ENCODE data around the gene FLII. TPM values are rescaled to one million over a fixed set of nuclear protein-coding genes. Genes with fewer than 3 reads are reported as not detected.

The FLII gene
- polyA plus RNA-seq, 1 of the 3 experiments (the other 2 are of a cell fraction), result 244 TPM

DNA sequence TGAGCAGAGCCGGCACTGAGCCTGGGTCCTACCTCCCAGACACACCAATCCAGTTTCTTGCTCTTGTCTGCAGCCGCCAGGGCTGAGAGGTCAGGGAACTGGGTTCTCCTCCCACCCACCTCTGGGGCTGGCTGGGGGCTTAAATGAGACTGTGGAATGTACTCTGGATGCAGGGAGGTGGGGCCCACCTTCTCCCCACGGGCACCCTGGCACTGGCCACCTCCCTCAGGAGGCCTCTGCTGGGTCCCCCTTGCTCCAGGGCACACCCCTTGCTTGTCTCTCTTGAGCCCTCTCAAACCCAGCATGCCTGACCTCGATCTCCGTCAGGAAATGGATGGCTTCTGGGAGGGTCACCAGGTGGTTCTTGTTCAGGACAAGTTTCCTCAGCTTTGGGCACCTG lies 6.4 kb downstream of the FLII start:
- Histone ChIP-seq H3K79me2 (ENCODE audit: insufficient read depth) (peaks cover 23% of the 10 kb centered on the region), H3K4me3 (ENCODE audit: low read depth in 2 of 2, low read length in 1 of 2) (no peak overlapping the region), H3K9me2 (no peaks in the 10 kb centered on the region), H3K9me3 (no peaks in the 10 kb centered on the region), H4K20me1 (ENCODE audit: insufficient read depth) (peaks cover 36% of the 10 kb centered on the region), H2AFZ (ENCODE audit: low read depth) (no peak overlapping the region), H3K4me2 (no peak overlapping the region), H3K36me3 (replicated peaks in 1 of 2; ENCODE audit: control insufficient read depth in 1 of 2, insufficient read depth in 2 of 2, low read length in 1 of 2) (peaks cover 29 to 82% of the 10 kb centered on the region in 2 experiments), H3K4me1 (ENCODE audit: control insufficient read depth in 1 of 2, insufficient read depth in 2 of 2, low read depth in 1 of 2, low read length in 1 of 2) (peaks cover 0 to 7% of the 10 kb centered on the region in 2 experiments; a peak in 1 of 4 replicates), H3F3A (replicated peaks; ENCODE audit: insufficient read depth) (peaks cover 14% of the 10 kb centered on the region), H3K27me3 (ENCODE audit: insufficient read depth) (no peaks in the 10 kb centered on the region), H3K9ac (no peak overlapping the region), H3K27ac (ENCODE audit: low read depth in 2 of 2, low read length in 1 of 2) (no peak overlapping the region; a peak in 1 of 4 replicates)
- ChIA-PET POLR2A (no interaction called here), CTCF (no interaction called here)
- no peak for TF ChIP-seq RFX5 (IDR thresholded peaks at IDR 0.05; ENCODE audit: low read length)
- TF ChIP-seq, protein P1, sequence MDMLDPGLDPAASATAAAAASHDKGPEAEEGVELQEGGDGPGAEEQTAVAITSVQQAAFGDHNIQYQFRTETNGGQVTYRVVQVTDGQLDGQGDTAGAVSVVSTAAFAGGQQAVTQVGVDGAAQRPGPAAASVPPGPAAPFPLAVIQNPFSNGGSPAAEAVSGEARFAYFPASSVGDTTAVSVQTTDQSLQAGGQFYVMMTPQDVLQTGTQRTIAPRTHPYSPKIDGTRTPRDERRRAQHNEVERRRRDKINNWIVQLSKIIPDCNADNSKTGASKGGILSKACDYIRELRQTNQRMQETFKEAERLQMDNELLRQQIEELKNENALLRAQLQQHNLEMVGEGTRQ (IDR thresholded peaks at IDR 0.05; ENCODE audit: borderline replicate concordance, low read depth, low read length), result no peak
- no peak for TF ChIP-seq FOXJ3 (CRISPR knock-in tag; IDR thresholded peaks at IDR 0.05)
- TF ChIP-seq, protein P2, sequence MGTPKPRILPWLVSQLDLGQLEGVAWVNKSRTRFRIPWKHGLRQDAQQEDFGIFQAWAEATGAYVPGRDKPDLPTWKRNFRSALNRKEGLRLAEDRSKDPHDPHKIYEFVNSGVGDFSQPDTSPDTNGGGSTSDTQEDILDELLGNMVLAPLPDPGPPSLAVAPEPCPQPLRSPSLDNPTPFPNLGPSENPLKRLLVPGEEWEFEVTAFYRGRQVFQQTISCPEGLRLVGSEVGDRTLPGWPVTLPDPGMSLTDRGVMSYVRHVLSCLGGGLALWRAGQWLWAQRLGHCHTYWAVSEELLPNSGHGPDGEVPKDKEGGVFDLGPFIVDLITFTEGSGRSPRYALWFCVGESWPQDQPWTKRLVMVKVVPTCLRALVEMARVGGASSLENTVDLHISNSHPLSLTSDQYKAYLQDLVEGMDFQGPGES (IDR thresholded peaks at IDR 0.05; ENCODE audit: low read depth, low read length), result no peak
- no peak for TF ChIP-seq GATA2 (CRISPR knock-in tag; IDR thresholded peaks at IDR 0.05)
- no peak for TF ChIP-seq FOSL2 (IDR thresholded peaks at IDR 0.05; ENCODE audit: borderline replicate concordance, low read depth)
- TF ChIP-seq ELF1 (IDR thresholded peaks at IDR 0.05), result no peak
- no peak for TF ChIP-seq MXI1 (IDR thresholded peaks at IDR 0.05; ENCODE audit: low read depth, low read length)
- TF ChIP-seq TCF12 (IDR thresholded peaks at IDR 0.05), result no peak
- no peak for TF ChIP-seq NRF1 (IDR thresholded peaks at IDR 0.05; ENCODE audit: low read depth, low read length)
- TF ChIP-seq FOXM1 (IDR thresholded peaks at IDR 0.05; ENCODE audit: low read depth), result no peak
- TF ChIP-seq TAF1 (IDR thresholded peaks at IDR 0.05; ENCODE audit: borderline replicate concordance, low read depth, low read length), result no peak
- no peak for TF ChIP-seq JUND (IDR thresholded peaks at IDR 0.05)
- TF ChIP-seq EP300 (IDR thresholded peaks at IDR 0.05; ENCODE audit: borderline replicate concordance in 1 of 2, low read depth in 1 of 2, low read length in 1 of 2), result no peak
- TF ChIP-seq, protein P3, sequence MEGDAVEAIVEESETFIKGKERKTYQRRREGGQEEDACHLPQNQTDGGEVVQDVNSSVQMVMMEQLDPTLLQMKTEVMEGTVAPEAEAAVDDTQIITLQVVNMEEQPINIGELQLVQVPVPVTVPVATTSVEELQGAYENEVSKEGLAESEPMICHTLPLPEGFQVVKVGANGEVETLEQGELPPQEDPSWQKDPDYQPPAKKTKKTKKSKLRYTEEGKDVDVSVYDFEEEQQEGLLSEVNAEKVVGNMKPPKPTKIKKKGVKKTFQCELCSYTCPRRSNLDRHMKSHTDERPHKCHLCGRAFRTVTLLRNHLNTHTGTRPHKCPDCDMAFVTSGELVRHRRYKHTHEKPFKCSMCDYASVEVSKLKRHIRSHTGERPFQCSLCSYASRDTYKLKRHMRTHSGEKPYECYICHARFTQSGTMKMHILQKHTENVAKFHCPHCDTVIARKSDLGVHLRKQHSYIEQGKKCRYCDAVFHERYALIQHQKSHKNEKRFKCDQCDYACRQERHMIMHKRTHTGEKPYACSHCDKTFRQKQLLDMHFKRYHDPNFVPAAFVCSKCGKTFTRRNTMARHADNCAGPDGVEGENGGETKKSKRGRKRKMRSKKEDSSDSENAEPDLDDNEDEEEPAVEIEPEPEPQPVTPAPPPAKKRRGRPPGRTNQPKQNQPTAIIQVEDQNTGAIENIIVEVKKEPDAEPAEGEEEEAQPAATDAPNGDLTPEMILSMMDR (IDR thresholded peaks at IDR 0.05), result no peak
- no peak for TF ChIP-seq YY1 (IDR thresholded peaks at IDR 0.05; ENCODE audit: low read depth)
- WGBS (ENCODE audit: low lambda C conversion rate), result 100% methylated on average over 1 of the region's 5 CpGs
- no peak for DNase-seq

DNA sequence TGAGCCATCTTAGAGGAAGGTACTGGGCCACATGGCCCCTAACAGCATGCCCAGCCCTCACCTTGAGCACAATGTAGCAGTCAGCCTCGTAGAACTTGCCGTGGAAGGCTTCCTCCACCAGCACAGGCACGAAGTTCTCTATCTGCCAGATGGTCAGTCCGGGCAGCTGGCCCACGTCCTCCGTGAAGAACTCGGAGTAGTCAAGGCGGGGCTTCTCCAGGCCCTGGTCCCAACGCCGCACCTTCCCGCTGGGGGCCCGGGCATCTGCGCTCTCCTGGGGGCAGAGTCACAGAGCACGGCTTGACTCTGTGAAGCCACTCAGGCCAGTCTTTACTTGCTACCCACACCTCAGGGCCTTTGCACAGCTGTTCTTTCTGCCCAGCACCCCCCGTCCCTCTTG lies 7.3 kb downstream of the FLII start:
- Histone ChIP-seq H3K79me2 (ENCODE audit: insufficient read depth) (peaks cover 14% of the 10 kb centered on the region), H3K9me3 (no peaks in the 10 kb centered on the region), H3K27me3 (ENCODE audit: insufficient read depth) (no peaks in the 10 kb centered on the region), H3K9ac (no peak overlapping the region), H3K4me2 (no peak overlapping the region), H3F3A (replicated peaks; ENCODE audit: insufficient read depth) (peaks cover 14% of the 10 kb centered on the region), H3K36me3 (replicated peaks in 1 of 2; ENCODE audit: control insufficient read depth in 1 of 2, insufficient read depth in 2 of 2, low read length in 1 of 2) (peaks cover 29 to 83% of the 10 kb centered on the region in 2 experiments), H3K9me2 (no peaks in the 10 kb centered on the region), H3K27ac (ENCODE audit: low read depth in 2 of 2, low read length in 1 of 2) (no peak overlapping the region; a peak in 1 of 4 replicates), H3K4me1 (ENCODE audit: control insufficient read depth in 1 of 2, insufficient read depth in 2 of 2, low read depth in 1 of 2, low read length in 1 of 2) (no peaks in the 10 kb centered on the region), H3K4me3 (ENCODE audit: low read depth in 2 of 2, low read length in 1 of 2) (no peak overlapping the region), H2AFZ (ENCODE audit: low read depth) (no peak overlapping the region), H4K20me1 (ENCODE audit: insufficient read depth) (peaks cover 27% of the 10 kb centered on the region)
- 95% methylated on average over 7 of the region's 15 CpGs for WGBS (ENCODE audit: low lambda C conversion rate)
- ChIA-PET POLR2A (no interaction called here), CTCF (no interaction called here)
- DNase-seq, result no peak
- TF ChIP-seq NFIC (IDR thresholded peaks at IDR 0.05; ENCODE audit: borderline replicate concordance) (no peak), SIN3A (IDR thresholded peaks at IDR 0.05; ENCODE audit: borderline replicate concordance, low read depth, low read length) (no peak)
- TF ChIP-seq, protein P2 (IDR thresholded peaks at IDR 0.05; ENCODE audit: low read depth, low read length), result no peak
- TF ChIP-seq, protein P4, sequence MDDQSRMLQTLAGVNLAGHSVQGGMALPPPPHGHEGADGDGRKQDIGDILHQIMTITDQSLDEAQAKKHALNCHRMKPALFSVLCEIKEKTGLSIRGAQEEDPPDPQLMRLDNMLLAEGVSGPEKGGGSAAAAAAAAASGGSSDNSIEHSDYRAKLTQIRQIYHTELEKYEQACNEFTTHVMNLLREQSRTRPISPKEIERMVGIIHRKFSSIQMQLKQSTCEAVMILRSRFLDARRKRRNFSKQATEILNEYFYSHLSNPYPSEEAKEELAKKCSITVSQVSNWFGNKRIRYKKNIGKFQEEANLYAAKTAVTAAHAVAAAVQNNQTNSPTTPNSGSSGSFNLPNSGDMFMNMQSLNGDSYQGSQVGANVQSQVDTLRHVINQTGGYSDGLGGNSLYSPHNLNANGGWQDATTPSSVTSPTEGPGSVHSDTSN (IDR thresholded peaks at IDR 0.05), result no peak
- TF ChIP-seq, protein P5, sequence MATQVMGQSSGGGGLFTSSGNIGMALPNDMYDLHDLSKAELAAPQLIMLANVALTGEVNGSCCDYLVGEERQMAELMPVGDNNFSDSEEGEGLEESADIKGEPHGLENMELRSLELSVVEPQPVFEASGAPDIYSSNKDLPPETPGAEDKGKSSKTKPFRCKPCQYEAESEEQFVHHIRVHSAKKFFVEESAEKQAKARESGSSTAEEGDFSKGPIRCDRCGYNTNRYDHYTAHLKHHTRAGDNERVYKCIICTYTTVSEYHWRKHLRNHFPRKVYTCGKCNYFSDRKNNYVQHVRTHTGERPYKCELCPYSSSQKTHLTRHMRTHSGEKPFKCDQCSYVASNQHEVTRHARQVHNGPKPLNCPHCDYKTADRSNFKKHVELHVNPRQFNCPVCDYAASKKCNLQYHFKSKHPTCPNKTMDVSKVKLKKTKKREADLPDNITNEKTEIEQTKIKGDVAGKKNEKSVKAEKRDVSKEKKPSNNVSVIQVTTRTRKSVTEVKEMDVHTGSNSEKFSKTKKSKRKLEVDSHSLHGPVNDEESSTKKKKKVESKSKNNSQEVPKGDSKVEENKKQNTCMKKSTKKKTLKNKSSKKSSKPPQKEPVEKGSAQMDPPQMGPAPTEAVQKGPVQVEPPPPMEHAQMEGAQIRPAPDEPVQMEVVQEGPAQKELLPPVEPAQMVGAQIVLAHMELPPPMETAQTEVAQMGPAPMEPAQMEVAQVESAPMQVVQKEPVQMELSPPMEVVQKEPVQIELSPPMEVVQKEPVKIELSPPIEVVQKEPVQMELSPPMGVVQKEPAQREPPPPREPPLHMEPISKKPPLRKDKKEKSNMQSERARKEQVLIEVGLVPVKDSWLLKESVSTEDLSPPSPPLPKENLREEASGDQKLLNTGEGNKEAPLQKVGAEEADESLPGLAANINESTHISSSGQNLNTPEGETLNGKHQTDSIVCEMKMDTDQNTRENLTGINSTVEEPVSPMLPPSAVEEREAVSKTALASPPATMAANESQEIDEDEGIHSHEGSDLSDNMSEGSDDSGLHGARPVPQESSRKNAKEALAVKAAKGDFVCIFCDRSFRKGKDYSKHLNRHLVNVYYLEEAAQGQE (IDR thresholded peaks at IDR 0.05; ENCODE audit: low read depth, low read length), result no peak

Measured in SK-N-SH (cell line).